HepG2 (cell line): ENCODE data around the gene TIMM9. TPM values are rescaled to one million over a fixed set of nuclear protein-coding genes. Genes with fewer than 3 reads are reported as not detected.

Experiments
- ASH2L ChIP-seq: fragments of 300-600, 200-600 bp; sonication (generic); IDR thresholded peaks from 2 replicates; pipeline ENCODE4 v1.7.0; 2017; ENCODE audit warnings: low read depth, mild to moderate bottlenecking, moderate library complexity, mixed read lengths, low read length; ENCODE audit not compliant: insufficient read length
- ATF7-NPFF ChIP-seq: sonication (generic); formaldehyde crosslinking; IDR thresholded peaks from 2 replicates; pipeline ENCODE4 v1.8.1; 2023; ENCODE audit warnings: mild to moderate bottlenecking, low read depth, missing genetic modification reagents, moderate library complexity
- HDAC6 ChIP-seq: fragments of 200-600 bp; sonication (generic); IDR thresholded peaks from 2 replicates; pipeline ENCODE4 v1.7.0; 2017; ENCODE audit warnings: mild to moderate bottlenecking, antibody characterized with exemption, low read length, low read depth
- HNRNPH1 ChIP-seq: fragments of 200-400 bp; formaldehyde crosslinking; optimal IDR thresholded peaks from 2 replicates; pipeline ENCODE3; 2017; ENCODE audit warnings: mild to moderate bottlenecking, low read depth, low read length
- MBD4 ChIP-seq: IDR thresholded peaks from 2 replicates; pipeline ENCODE4 v1.6.1; 2012; ENCODE audit warnings: low read length, inconsistent platforms, borderline replicate concordance
- REL ChIP-seq: sonication (generic); formaldehyde crosslinking; conservative IDR thresholded peaks from 2 replicates; pipeline ENCODE4 v1.8.0; 2022; ENCODE audit warnings: mild to moderate bottlenecking, missing genetic modification reagents, moderate library complexity
- SNAPC2 ChIP-seq: sonication (generic); formaldehyde crosslinking; IDR thresholded peaks from 2 replicates; pipeline ENCODE4 v1.8.1; 2022; ENCODE audit warnings: mild to moderate bottlenecking, missing genetic modification reagents
- SP5 ChIP-seq: IDR thresholded peaks from 2 replicates; pipeline ENCODE4 v1.6.1; 2016; ENCODE audit warnings: low read depth, borderline replicate concordance
- TCF7L2 ChIP-seq: IDR thresholded peaks from 2 replicates; pipeline ENCODE4 v1.6.1; 2011; ENCODE audit warnings: mild to moderate bottlenecking, low read depth, low read length, moderate library complexity
- ZNF224 ChIP-seq: sonication (generic); formaldehyde crosslinking; IDR thresholded peaks from 2 replicates; pipeline ENCODE4 v1.5.0; 2020; ENCODE audit warnings: mild to moderate bottlenecking, missing genetic modification reagents
- ZNF234 ChIP-seq: sonication (generic); formaldehyde crosslinking; conservative IDR thresholded peaks from 2 replicates; pipeline ENCODE4 v1.5.1; 2020; ENCODE audit warnings: mild to moderate bottlenecking, missing genetic modification reagents
- ZNF367 ChIP-seq: sonication (generic); formaldehyde crosslinking; IDR thresholded peaks from 2 replicates; pipeline ENCODE4 v1.4.0; 2020; ENCODE audit warnings: missing genetic modification reagents, borderline replicate concordance
- ZSCAN25 ChIP-seq: sonication (generic); formaldehyde crosslinking; IDR thresholded peaks from 2 replicates; pipeline ENCODE4 v1.8.0; 2022; ENCODE audit warnings: mild to moderate bottlenecking, missing genetic modification reagents
- ZSCAN31 ChIP-seq: sonication (generic); formaldehyde crosslinking; IDR thresholded peaks from 2 replicates; pipeline ENCODE4 v1.5.0; 2020; ENCODE audit warnings: low read depth, mild to moderate bottlenecking, missing genetic modification reagents
- polyA plus RNA-seq, 8 experiments: library from polyadenylated mRNA; depleted of rRNA in 3 of 8; stranded (reverse) in 7 of 8; unstranded in 1 of 8; fragments of >200 nt; fragmentation: Illumina TruSeq in 4 of 8; extraction: Trizol in 4 of 8; gene quantifications; 2 replicates each; pipeline versions ENCODE4 v1.2.1 to v1.2.3, GENCODE V29; 2011 to 2016; ENCODE audit warnings: low read depth in 4 of 8, missing spikeins in 1 of 8, mixed read lengths in 1 of 8; ENCODE audit not compliant: insufficient read depth in 1 of 8
- total RNA-seq, 5 experiments: library from RNA; depleted of rRNA; stranded (reverse); fragments of >200 nt; fragmentation: Illumina TruSeq; extraction: Trizol; gene quantifications; 2 replicates each; pipeline ENCODE4 v1.2.3, GENCODE V29; 2016; ENCODE audit warnings: low read depth in 1 of 5
- TF ChIP-seq, protein P1 (sequence below): sonication (generic); formaldehyde crosslinking; IDR thresholded peaks from 2 replicates; pipeline ENCODE4 v1.9.0; 2021; ENCODE audit warnings: mild to moderate bottlenecking, missing genetic modification reagents
- TF ChIP-seq, protein P2 (sequence below): sonication (generic); formaldehyde crosslinking; conservative IDR thresholded peaks from 2 replicates; pipeline ENCODE4 v1.4.0; 2020; ENCODE audit warnings: missing genetic modification reagents
- TF ChIP-seq, protein P3 (sequence below): IDR thresholded peaks from 2 replicates; pipeline ENCODE4 v1.6.1; 2016; ENCODE audit warnings: missing biosample characterization, missing genetic modification reagents, low read depth
- TF ChIP-seq, protein P4 (sequence below): sonication (generic); formaldehyde crosslinking; IDR thresholded peaks from 2 replicates; pipeline ENCODE4 v1.5.0; 2020; ENCODE audit warnings: missing genetic modification reagents, mild to moderate bottlenecking, borderline replicate concordance

Gene TIMM9
- total and polyA plus RNA-seq, 2 of the 13 experiments (the other 11 are each of a cell fraction or from before 2014, with no cell fraction given), result 30.5 to 42.5 TPM

- TF ChIP-seq, protein P1, sequence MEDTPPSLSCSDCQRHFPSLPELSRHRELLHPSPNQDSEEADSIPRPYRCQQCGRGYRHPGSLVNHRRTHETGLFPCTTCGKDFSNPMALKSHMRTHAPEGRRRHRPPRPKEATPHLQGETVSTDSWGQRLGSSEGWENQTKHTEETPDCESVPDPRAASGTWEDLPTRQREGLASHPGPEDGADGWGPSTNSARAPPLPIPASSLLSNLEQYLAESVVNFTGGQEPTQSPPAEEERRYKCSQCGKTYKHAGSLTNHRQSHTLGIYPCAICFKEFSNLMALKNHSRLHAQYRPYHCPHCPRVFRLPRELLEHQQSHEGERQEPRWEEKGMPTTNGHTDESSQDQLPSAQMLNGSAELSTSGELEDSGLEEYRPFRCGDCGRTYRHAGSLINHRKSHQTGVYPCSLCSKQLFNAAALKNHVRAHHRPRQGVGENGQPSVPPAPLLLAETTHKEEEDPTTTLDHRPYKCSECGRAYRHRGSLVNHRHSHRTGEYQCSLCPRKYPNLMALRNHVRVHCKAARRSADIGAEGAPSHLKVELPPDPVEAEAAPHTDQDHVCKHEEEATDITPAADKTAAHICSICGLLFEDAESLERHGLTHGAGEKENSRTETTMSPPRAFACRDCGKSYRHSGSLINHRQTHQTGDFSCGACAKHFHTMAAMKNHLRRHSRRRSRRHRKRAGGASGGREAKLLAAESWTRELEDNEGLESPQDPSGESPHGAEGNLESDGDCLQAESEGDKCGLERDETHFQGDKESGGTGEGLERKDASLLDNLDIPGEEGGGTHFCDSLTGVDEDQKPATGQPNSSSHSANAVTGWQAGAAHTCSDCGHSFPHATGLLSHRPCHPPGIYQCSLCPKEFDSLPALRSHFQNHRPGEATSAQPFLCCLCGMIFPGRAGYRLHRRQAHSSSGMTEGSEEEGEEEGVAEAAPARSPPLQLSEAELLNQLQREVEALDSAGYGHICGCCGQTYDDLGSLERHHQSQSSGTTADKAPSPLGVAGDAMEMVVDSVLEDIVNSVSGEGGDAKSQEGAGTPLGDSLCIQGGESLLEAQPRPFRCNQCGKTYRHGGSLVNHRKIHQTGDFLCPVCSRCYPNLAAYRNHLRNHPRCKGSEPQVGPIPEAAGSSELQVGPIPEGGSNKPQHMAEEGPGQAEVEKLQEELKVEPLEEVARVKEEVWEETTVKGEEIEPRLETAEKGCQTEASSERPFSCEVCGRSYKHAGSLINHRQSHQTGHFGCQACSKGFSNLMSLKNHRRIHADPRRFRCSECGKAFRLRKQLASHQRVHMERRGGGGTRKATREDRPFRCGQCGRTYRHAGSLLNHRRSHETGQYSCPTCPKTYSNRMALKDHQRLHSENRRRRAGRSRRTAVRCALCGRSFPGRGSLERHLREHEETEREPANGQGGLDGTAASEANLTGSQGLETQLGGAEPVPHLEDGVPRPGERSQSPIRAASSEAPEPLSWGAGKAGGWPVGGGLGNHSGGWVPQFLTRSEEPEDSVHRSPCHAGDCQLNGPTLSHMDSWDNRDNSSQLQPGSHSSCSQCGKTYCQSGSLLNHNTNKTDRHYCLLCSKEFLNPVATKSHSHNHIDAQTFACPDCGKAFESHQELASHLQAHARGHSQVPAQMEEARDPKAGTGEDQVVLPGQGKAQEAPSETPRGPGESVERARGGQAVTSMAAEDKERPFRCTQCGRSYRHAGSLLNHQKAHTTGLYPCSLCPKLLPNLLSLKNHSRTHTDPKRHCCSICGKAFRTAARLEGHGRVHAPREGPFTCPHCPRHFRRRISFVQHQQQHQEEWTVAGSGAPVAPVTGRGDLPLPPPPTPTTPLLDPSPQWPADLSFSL (CRISPR knock-in tag), result peak; percentile 36; the same call in 1 of the 2 replicates
- TF ChIP-seq ZSCAN25 (CRISPR knock-in tag) (no peak), TCF7L2 (no peak), ZNF224 (CRISPR knock-in tag) (no peak), ZSCAN31 (CRISPR knock-in tag) (no peak), ATF7-NPFF (CRISPR knock-in tag) (0 out of 2 replicates have a peak, but pooled peaks have one; percentile 34), HNRNPH1 (no peak), HDAC6 (no peak), SNAPC2 (no peak), ZNF234 (CRISPR knock-in tag) (no peak), ZNF367 (CRISPR knock-in tag) (no peak), REL (no peak), SP5 (CRISPR knock-in tag) (no peak), MBD4 (no peak), ASH2L (no peak)
- TF ChIP-seq, protein P2, sequence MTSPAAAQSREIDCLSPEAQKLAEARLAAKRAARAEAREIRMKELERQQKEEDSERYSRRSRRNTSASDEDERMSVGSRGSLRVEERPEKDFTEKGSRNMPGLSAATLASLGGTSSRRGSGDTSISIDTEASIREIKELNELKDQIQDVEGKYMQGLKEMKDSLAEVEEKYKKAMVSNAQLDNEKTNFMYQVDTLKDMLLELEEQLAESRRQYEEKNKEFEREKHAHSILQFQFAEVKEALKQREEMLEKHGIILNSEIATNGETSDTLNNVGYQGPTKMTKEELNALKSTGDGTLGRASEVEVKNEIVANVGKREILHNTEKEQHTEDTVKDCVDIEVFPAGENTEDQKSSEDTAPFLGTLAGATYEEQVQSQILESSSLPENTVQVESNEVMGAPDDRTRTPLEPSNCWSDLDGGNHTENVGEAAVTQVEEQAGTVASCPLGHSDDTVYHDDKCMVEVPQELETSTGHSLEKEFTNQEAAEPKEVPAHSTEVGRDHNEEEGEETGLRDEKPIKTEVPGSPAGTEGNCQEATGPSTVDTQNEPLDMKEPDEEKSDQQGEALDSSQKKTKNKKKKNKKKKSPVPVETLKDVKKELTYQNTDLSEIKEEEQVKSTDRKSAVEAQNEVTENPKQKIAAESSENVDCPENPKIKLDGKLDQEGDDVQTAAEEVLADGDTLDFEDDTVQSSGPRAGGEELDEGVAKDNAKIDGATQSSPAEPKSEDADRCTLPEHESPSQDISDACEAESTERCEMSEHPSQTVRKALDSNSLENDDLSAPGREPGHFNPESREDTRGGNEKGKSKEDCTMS (CRISPR knock-in tag), result no peak
- TF ChIP-seq, protein P3, sequence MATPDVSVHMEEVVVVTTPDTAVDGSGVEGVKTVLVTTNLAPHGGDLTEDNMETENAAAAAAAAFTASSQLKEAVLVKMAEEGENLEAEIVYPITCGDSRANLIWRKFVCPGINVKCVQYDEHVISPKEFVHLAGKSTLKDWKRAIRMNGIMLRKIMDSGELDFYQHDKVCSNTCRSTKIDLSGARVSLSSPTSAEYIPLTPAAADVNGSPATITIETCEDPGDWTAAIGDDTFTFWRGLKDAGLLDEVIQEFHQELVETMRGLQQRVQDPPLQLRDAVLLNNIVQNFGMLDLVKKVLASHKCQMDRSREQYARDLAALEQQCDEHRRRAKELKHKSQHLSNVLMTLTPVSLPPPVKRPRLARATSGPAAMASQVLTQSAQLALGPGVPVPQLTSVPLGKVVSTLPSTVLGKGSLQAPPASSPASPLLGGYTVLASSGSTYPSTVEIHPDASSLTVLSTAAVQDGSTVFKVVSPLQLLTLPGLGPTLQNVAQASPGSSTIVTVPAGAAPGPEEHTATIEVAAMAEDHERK, result no peak
- TF ChIP-seq, protein P4, sequence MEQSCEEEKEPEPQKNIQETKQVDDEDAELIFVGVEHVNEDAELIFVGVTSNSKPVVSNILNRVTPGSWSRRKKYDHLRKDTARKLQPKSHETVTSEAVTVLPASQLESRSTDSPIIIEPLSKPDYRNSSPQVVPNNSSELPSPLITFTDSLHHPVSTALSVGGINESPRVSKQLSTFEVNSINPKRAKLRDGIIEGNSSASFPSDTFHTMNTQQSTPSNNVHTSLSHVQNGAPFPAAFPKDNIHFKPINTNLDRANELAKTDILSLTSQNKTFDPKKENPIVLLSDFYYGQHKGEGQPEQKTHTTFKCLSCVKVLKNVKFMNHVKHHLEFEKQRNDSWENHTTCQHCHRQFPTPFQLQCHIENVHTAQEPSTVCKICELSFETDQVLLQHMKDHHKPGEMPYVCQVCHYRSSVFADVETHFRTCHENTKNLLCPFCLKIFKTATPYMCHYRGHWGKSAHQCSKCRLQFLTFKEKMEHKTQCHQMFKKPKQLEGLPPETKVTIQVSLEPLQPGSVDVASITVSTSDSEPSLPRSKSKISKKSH, result peak; percentile 43; the same call in 1 of the 2 replicates
Observed at GRCh38 chr14:58426670-58427280, 556 bp downstream of the TIMM9 start (continued).
